HG02943 (cell line): ENCODE results near the gene UBASH3A.
"Not testable (repeated sequence)": the region's sequence is repeated elsewhere in the genome, so short reads cannot be mapped to it uniquely, and the experiment has no call there.

Experiments
- ATAC-seq: cut with Tn5 transposase; IDR thresholded peaks from one replicate; pipeline ENCODE4 v1.9.1; 2021; ENCODE audit warnings: mild to moderate bottlenecking, low read depth, moderate library complexity; ENCODE audit not compliant: unreplicated experiment

The UBASH3A gene

GRCh38 chr21:42463861-42464515, 60.3 kb downstream of the UBASH3A start:
- ATAC-seq: no peak

GRCh38 chr21:42465008-42465802, 61.5 kb downstream of the UBASH3A start:
- ATAC-seq: no peak

GRCh38 chr21:42465803-42466127, 62.1 kb downstream of the UBASH3A start:
- ATAC-seq: no peak

- no peak for ATAC-seq
Measured at GRCh38 chr21:42466700-42467099, 63.0 kb downstream of the UBASH3A start.

GRCh38 chr21:42467140-42467983, 63.7 kb downstream of the UBASH3A start:
- no peak for ATAC-seq

GRCh38 chr21:42468491-42469131, 64.9 kb downstream of the UBASH3A start:
- ATAC-seq: no peak

GRCh38 chr21:42469272-42469671, 65.6 kb downstream of the UBASH3A start:
- no peak for ATAC-seq

GRCh38 chr21:42469726-42470125, 66.0 kb downstream of the UBASH3A start:
- ATAC-seq: not testable (repeated sequence)

GRCh38 chr21:42471206-42471605, 67.5 kb downstream of the UBASH3A start:
- no peak for ATAC-seq

- no peak for ATAC-seq
Measured at GRCh38 chr21:42471716-42472330, 68.1 kb downstream of the UBASH3A start.

- no peak for ATAC-seq
Measured at GRCh38 chr21:42472521-42472920, 68.8 kb downstream of the UBASH3A start.

GRCh38 chr21:42473498-42474042, 69.9 kb downstream of the UBASH3A start:
- ATAC-seq: no peak

GRCh38 chr21:42474043-42474831, 70.5 kb downstream of the UBASH3A start:
- no peak for ATAC-seq

- ATAC-seq: no peak
Measured at GRCh38 chr21:42475036-42475435, 71.3 kb downstream of the UBASH3A start.

GRCh38 chr21:42475526-42476387, 72.1 kb downstream of the UBASH3A start:
- ATAC-seq: no peak

GRCh38 chr21:42476388-42477331, 73.0 kb downstream of the UBASH3A start:
- ATAC-seq: no peak

GRCh38 chr21:42478504-42478903, 74.8 kb downstream of the UBASH3A start:
- ATAC-seq: no peak
